Esophagus muscularis mucosa (tissue), 3 donors: ENCODE measurements around the gene LGALS16.

Source experiments
- POLR2A ChIP-seq: fragments of 450-650 bp; IDR thresholded peaks from one replicate; pipeline ENCODE4 v1.6.1; 2017; ENCODE audit warnings: antibody characterized with exemption, moderate library complexity, mild to moderate bottlenecking, low read depth
- POLR2AphosphoS5 ChIP-seq, 2 donors: sonication (generic); formaldehyde crosslinking; IDR thresholded peaks; one replicate each; pipeline ENCODE4 v1.6.1; 2017; ENCODE audit warnings: antibody characterized with exemption in 2 of 2
- TF ChIP-seq, protein P1 (sequence below), 3 experiments: fragments of 200-600 bp in 2 of 3; fragments of 450-650 bp in 1 of 3; sonication (generic) in 2 of 3; IDR thresholded peaks; one replicate each; pipeline ENCODE4 v1.5.1; 2017 to 2019; ENCODE audit warnings: antibody characterized with exemption in 3 of 3, mild to moderate bottlenecking in 2 of 3, moderate library complexity in 1 of 3

DNA sequence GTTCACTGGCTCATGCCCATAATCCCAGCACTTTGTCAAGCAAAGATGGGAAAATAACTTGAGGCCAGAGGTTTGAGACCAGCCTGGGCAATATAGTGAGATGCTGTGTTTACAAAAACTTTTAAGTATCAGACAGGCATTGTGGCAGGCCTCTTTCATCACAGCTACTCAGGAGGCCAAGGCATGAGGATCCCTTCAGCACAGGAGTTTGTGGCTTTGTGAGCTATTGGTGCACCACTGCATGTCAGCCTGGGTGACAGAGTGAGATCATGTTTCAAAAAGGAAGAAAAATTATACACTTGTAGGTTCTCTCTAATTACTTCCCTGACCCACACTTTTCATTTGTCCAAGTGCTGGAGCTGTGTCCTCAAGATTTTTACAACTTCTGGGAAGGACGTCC, 37.1 kb downstream of the LGALS16 start:
- TF ChIP-seq, protein P1, sequence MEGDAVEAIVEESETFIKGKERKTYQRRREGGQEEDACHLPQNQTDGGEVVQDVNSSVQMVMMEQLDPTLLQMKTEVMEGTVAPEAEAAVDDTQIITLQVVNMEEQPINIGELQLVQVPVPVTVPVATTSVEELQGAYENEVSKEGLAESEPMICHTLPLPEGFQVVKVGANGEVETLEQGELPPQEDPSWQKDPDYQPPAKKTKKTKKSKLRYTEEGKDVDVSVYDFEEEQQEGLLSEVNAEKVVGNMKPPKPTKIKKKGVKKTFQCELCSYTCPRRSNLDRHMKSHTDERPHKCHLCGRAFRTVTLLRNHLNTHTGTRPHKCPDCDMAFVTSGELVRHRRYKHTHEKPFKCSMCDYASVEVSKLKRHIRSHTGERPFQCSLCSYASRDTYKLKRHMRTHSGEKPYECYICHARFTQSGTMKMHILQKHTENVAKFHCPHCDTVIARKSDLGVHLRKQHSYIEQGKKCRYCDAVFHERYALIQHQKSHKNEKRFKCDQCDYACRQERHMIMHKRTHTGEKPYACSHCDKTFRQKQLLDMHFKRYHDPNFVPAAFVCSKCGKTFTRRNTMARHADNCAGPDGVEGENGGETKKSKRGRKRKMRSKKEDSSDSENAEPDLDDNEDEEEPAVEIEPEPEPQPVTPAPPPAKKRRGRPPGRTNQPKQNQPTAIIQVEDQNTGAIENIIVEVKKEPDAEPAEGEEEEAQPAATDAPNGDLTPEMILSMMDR (IDR thresholded peaks at IDR 0.05), result no peak
- TF ChIP-seq POLR2A, result no peak
- no peak for TF ChIP-seq POLR2AphosphoS5 (IDR thresholded peaks at IDR 0.05)
